HG03025 (cell line): ENCODE measurements around the gene ESPL1.

Experiments
- ATAC-seq: cut with Tn5 transposase; IDR thresholded peaks from one replicate; pipeline ENCODE4 v1.9.1; 2021; ENCODE audit warnings: mild to moderate bottlenecking, moderate library complexity; ENCODE audit not compliant: unreplicated experiment, low FRiP score

The ESPL1 gene

DNA sequence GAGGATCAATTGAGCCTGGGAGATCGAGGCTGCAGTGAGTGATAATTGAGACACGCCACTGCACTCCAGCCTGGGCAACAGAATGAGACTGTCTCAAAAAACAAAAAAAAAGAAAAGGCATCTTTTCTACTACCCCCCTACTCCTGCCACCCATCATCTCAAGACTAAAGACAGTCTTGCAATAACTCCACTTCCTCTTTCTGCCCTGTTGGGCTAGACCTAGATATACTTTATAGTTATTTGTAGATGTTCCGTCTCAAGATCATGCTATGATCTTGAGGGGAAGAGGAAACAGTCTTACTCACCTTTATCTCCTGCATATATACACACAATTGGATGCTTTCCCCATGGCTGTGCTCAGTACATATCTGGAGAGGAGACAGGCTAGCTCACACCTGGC is 12.1 kb upstream of the ESPL1 start:
- ATAC-seq, result no peak

DNA sequence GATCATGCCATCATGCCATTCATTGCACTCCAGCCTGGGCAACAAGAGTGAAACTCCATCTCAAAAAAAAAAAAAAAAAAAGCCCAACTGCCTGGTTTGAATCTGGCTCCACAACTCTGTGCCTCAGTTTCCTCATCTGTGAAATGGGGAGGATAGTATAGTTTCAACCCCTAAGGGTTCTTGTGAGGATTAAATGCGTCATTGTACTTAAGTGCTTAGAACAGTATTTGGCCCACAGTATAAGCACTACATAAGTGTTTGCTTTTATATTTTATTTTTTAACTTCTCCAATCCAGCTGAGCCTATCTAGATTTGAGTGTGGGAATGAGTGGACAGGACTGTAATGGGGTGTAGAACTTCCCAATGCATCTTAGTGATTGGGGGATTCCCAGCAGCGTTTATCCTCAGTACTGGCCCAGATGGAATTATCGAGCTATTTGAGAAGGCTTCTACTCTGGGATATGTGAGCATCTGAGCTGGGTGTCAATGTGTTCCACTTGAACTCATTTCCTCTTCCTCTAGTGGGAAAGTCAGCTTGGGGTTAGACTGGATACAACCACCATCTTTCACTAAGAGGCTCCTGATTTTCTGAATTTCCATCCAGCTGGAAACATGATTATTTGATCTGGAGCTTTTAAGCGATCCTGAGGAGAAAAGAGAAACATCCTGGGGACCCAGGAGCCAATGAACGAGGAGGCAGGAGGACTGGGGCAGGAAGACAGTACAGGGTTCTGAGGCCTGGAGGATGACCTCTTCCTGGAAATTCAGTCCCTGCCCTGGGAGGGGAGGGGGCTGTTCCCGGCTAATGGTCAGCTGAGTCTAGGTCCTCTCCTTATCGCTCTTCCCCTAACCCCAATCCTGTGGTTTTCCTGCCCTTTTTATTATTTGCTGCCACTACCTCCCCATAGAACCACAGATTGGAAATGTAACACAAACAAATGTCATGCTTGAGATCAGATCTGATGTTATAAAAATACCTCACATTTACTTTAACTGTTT is 9.3 kb upstream of the ESPL1 start:
- ATAC-seq, result no peak

DNA sequence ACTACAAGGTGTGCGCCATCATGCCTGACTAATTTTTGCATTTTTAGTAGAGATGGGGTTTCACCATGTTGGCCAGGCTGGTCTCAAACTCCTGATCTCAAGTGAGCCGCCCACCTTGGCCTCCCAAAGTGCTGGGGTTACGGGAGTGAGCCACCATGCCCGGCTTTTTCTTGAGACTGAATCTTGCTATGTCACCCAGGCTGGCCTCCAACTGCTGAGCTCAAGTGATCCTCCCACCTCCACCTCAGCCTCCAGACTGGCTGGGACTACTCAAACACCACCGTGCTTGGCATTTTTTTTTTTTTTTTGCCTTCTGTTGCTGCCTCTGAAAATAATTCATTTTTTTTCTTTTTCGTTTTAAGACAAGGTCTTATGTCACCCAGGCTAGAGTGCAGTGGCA is 8.2 kb upstream of the ESPL1 start:
- no peak for ATAC-seq

DNA sequence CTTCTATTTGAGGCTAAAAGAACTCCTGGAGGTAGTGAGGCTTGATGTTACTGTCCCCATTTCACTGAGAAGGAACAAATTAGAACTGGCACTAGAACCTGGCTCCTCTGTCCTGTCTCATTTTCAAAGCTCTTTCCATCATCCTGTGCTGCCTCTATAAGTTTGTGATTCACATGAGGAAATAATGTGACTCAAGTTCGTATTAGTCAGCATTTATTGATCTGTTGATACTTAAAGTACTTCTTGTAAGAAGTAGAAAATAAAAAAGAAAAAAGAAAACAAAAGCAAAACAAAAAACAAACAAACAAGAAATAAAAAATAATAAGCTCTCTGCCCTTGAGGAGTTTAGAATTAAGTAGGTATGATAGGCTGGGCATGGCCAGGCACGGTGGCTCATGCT is 2.3 kb upstream of the ESPL1 start:
- ATAC-seq, result no peak

DNA sequence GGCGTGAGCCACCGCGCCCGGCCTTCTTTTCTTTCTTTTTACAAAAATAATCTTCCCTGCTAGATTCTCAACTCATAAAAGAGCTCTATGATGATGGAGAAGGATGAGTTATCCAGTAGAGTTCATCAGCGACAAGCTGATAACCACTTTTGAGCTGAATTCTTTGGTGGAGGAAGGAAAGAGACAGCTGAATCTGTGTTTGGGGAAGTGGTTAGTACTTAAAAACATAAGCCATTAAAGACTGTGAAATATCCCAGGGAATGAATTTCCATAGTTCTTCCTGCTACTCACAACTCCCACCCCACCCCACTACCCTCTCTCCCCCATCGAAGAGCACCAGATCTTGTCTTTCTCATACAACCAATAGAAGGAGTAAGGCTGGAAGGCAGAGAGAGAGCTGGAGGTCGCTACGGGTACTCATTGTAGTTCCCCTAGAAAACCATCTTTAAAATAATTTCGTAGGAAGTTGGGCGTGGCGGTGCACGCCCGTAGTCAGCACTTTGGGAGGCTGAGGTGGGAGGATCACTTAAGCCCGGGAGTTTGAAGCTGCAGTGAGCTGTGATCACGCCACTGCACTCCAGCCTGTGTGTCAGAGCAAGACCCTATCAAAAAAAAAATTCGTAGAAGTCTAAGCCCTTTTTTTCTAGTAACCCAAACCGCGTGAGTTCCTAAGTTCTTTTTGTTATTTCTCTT is 647 bp upstream of the ESPL1 start:
- ATAC-seq, result no peak

GRCh38 chr12:53268630-53269562 is 797 bp downstream of the ESPL1 start:
- no peak for ATAC-seq

DNA sequence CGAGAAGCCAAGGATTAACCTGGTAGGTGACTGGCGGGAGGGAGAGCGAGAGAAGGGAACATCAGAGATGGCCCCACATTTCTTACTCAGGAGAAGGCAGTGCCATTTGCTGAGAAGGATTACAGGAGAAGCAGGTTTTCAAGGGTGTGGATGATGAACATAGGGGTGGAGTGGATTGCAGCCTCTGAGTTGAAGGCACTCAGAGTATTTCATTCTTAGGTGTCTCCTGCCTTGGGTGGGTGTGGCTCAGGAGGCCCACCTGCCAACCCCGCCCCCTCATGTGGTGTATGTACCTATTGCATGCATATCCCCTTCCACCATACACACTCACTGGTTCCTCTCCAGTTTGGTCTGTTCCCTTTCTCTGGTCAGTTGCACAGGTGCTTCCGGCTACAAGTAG is 6.3 kb downstream of the ESPL1 start:
- no peak for ATAC-seq

GRCh38 chr12:53276511-53276910 is 8.4 kb downstream of the ESPL1 start:
- no peak for ATAC-seq

- no peak for ATAC-seq
Observed at GRCh38 chr12:53277981-53278380, 9.9 kb downstream of the ESPL1 start.

DNA sequence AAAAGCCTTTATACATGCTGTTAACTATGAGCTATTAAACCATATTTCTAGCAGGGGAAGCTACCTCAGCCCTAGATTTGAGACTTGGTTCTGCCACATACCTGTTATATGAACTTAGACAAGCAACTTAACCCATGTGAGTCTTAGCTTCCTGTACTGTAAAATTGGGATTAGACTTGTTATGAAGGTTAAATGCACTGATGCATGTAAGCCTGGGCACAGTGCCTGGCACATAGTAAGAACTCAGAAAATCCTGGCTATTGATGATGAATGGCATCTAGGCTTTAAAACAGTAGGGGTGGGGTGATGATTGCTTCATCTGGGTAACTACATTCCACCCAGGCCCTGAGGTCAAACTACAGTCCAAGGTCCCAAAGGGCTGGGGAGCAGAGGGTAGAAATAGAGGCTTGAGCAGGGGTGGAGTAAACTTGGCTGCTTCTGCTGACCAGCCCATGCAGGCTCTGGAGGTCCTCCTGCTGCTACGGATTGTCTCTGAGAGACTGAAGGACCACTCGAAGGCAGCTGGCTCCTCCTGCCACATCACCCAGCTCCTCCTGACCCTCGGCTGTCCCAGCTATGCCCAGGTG is 11.3 kb downstream of the ESPL1 start:
- no peak for ATAC-seq

- no peak for ATAC-seq
Observed at GRCh38 chr12:53279888-53280498, 11.9 kb downstream of the ESPL1 start.

DNA sequence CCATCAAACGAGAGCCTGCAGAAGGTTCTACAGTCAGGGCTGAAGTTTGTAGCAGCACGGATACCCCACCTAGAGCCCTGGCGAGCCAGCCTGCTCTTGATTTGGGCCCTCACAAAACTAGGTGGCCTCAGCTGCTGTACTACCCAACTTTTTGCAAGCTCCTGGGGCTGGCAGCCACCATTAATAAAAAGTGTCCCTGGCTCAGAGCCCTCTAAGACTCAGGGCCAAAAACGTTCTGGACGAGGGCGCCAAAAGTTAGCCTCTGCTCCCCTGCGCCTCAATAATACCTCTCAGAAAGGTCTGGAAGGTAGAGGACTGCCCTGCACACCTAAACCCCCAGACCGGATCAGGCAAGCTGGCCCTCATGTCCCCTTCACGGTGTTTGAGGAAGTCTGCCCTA is 18.3 kb downstream of the ESPL1 start:
- ATAC-seq, result no peak

DNA sequence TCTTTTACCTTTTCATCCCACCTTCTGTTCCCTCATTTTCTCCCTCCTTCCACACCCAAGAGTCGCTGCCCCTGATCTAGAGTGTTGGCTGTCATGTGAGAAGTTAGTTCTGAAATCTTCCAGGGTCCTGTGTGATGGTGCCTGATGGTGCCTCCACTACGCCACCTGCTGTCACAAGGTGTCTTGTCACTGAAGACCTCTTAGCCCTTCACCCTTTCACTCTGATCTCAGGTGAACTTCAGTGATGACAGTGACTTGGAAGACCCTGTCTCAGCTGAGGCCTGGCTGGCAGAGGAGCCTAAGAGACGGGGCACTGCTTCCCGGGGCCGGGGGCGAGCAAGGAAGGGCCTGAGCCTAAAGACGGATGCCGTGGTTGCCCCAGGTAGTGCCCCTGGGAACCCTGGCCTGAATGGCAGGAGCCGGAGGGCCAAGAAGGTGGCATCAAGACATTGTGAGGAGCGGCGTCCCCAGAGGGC is 19.7 kb downstream of the ESPL1 start:
- no peak for ATAC-seq

DNA sequence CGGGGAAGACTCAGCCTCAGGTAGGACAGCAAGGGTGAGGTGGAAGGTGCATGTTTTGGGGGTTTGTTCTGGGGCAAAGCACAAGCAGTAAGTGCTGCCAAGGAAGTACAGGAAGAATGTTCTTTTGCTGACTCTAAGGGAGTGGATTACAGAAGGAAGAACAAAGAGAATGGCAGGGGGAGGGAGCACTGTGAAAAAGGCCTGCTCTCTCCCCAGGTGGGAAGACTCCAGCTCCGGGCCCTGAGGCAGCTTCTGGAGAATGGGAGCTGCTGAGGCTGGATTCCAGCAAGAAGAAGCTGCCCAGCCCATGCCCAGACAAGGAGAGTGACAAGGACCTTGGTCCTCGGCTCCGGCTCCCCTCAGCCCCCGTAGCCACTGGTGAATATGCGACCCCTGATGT is 20.2 kb downstream of the ESPL1 start:
- ATAC-seq, result no peak

DNA sequence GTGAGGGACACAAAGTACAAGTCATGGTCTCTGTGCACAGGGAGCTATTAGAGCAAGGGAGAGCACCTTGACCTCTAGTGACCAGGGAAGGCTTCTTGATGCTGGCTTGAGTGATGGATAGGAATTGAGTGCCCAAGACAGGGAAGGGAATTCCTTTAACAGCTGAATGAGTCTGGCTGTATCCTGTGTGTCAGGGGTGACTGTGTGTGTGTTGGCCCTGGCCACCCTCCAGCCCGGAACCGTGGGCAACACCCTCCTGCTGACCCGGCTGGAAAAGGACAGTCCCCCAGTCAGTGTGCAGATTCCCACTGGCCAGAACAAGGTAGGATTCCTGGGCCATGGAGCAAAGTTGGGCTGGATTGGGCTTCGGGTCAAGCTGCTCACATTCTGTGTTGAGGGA is 21.8 kb downstream of the ESPL1 start:
- ATAC-seq, result no peak

GRCh38 chr12:53290661-53291060 is 22.6 kb downstream of the ESPL1 start:
- no peak for ATAC-seq

- ATAC-seq, result no peak
Observed at GRCh38 chr12:53292426-53292825, 24.3 kb downstream of the ESPL1 start.

DNA sequence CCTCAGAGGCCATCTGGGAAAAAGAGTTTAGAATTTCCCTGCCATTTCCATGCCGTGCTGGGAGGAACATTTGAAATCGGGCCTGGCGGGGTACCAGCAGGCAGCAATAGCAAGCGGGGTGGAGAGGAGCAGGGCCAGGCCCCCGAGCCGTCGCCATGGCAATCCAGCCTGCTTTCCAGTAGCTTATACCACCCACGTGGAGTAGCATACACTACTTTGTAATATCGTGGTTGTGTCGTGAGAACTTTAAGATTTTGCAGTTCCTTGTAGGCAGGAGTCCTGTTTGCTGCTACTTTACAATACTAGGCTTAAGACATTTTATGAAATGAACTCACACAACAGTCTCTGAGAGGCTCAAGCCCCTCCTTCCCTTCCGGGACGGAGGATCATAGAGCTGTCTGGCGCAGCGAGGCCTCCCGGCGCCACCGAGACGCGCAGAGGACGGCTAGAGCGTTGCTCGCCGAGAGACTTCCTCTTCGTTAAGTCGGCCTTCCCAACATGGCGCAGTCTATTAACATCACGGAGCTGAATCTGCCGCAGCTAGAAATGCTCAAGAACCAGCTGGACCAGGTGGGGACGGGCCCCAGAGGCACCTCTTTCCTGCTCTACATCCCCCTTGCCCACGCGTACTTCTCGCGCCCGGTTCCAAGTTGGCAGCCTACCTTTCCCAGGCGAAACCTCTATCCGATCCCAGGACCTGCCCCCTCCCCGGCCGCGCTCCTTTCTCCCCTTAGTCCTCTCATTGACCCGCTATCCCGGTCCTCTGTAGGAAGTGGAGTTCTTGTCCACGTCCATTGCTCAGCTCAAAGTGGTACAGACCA is 27.2 kb downstream of the ESPL1 start, which contains the start of gene PFDN5:
TSS of gene PFDN5 (plus strand) at position 473 of the 821 bp plus-strand sequence. CDS start at position 499, 26 bp downstream.
- peak; percentile 59 for ATAC-seq

DNA sequence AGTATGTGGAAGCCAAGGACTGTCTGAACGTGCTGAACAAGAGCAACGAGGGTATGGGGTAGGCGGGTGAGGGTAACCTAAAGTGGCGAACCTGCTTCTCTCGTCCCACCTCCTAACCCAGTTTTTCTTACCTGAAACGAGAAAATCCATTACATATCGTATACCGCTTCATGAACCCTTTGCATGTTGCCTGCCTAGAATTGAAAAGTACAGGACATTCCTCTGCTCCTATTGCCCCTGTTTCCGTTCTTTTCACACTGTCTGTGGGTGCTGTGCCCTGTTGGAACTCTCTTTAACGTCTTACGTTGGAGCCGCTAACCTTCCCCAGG is 27.8 kb downstream of the ESPL1 start:
- ATAC-seq, result no peak
